ENCODE results near the gene SETD6.

GRCh38 chr16:58497935-58498334 is 17.4 kb upstream of the SETD6 start:
- TF ChIP-seq, protein P1, sequence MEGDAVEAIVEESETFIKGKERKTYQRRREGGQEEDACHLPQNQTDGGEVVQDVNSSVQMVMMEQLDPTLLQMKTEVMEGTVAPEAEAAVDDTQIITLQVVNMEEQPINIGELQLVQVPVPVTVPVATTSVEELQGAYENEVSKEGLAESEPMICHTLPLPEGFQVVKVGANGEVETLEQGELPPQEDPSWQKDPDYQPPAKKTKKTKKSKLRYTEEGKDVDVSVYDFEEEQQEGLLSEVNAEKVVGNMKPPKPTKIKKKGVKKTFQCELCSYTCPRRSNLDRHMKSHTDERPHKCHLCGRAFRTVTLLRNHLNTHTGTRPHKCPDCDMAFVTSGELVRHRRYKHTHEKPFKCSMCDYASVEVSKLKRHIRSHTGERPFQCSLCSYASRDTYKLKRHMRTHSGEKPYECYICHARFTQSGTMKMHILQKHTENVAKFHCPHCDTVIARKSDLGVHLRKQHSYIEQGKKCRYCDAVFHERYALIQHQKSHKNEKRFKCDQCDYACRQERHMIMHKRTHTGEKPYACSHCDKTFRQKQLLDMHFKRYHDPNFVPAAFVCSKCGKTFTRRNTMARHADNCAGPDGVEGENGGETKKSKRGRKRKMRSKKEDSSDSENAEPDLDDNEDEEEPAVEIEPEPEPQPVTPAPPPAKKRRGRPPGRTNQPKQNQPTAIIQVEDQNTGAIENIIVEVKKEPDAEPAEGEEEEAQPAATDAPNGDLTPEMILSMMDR (IDR thresholded peaks at IDR 0.05), result no peak
- TF ChIP-seq POLR2A (IDR thresholded peaks at IDR 0.05), result no peak

Data from testis (tissue), 2 donors.